MM.1S (cell line): Measurements from ENCODE around the gene IL26.

ENCODE experiments used
- CTCF ChIP-seq: fragments of 300-600 bp; sonication (generic); IDR thresholded peaks from 2 replicates; pipeline ENCODE4 v1.5.1; 2016; ENCODE audit warnings: antibody characterized with exemption, low read length, mixed read lengths
- EZH2 ChIP-seq: fragments of 300-600 bp; sonication (generic); optimal IDR thresholded peaks from 2 replicates; pipeline ENCODE3; 2017; ENCODE audit warnings: low read depth, mild to moderate bottlenecking, antibody characterized with exemption, low read length, mixed read lengths

- TF ChIP-seq EZH2 (no peak), CTCF (no peak)
These were observed 13.8 kb upstream of the IL26 start for GRCh38 chr12:68239309-68239982.
